GM21367 (cell line): ENCODE results near the gene KRT7.
"Not testable (repeated sequence)": the region's sequence is repeated elsewhere in the genome, so short reads cannot be mapped to it uniquely, and the experiment has no call there.

Experiments used
- ATAC-seq: cut with Tn5 transposase; IDR thresholded peaks from one replicate; pipeline ENCODE4 v1.9.1; 2021; ENCODE audit not compliant: unreplicated experiment

Gene KRT7

GRCh38 chr12:52277486-52278245, 44.6 kb downstream of the KRT7 start:
- no peak for ATAC-seq

GRCh38 chr12:52278575-52279421, 45.8 kb downstream of the KRT7 start:
- peak; percentile 74 for ATAC-seq

GRCh38 chr12:52279422-52280318, 46.6 kb downstream of the KRT7 start:
- ATAC-seq: no peak

- ATAC-seq: no peak
These were observed 47.3 kb downstream of the KRT7 start for GRCh38 chr12:52280319-52280795.

GRCh38 chr12:52280796-52281560, 47.9 kb downstream of the KRT7 start:
- ATAC-seq: no peak

GRCh38 chr12:52284562-52285171, 51.6 kb downstream of the KRT7 start:
- no peak for ATAC-seq

- ATAC-seq: no peak
These were observed 52.2 kb downstream of the KRT7 start for GRCh38 chr12:52285172-52285745.

- no peak for ATAC-seq
These were observed 52.9 kb downstream of the KRT7 start for GRCh38 chr12:52285851-52286530.

- ATAC-seq: not testable (repeated sequence)
These were observed 54.1 kb downstream of the KRT7 start for GRCh38 chr12:52286857-52287785.

GRCh38 chr12:52287816-52288805, 55.1 kb downstream of the KRT7 start:
- peak; percentile 62 for ATAC-seq

- ATAC-seq: not testable (repeated sequence)
These were observed 57.6 kb downstream of the KRT7 start for GRCh38 chr12:52290483-52291134.

GRCh38 chr12:52291267-52291935, 58.4 kb downstream of the KRT7 start, which contains the start of gene KRT81:
Gene KRT81, minus strand, starts transcription at chr12:52291534. Its CDS starts 69 bp downstream, at chr12:52291465.
- no peak for ATAC-seq

- ATAC-seq: no peak
These were observed 60.9 kb downstream of the KRT7 start for GRCh38 chr12:52293926-52294325.

GRCh38 chr12:52294803-52295202, 61.8 kb downstream of the KRT7 start:
- no peak for ATAC-seq

GRCh38 chr12:52295663-52296062, 62.6 kb downstream of the KRT7 start:
- ATAC-seq: no peak
